Loucy (cell line): Measurements from ENCODE around the gene CRYBA4.

Source experiments
- H2AFZ ChIP-seq: fragments of 200-600 bp; sonication (generic); 2 replicates; pipeline ENCODE4 v1.6.0; 2016; ENCODE audit warnings: antibody characterized with exemption, mild to moderate bottlenecking, low read length, moderate library complexity
- H3F3A ChIP-seq: fragments of 200-600 bp; 2 replicates; pipeline ENCODE4 v1.6.0; 2016; ENCODE audit warnings: antibody characterized with exemption, low read depth, mild to moderate bottlenecking
- H3K27me3 ChIP-seq: fragments of 200-600 bp; sonication (generic); 2 replicates; pipeline ENCODE4 v1.6.1; 2014; ENCODE audit warnings: low read length, mild to moderate bottlenecking; ENCODE audit not compliant: insufficient read depth, poor library complexity, severe bottlenecking
- H3K36me3 ChIP-seq: fragments of 200-600 bp; sonication (generic); 2 replicates; pipeline ENCODE4 v1.6.1; 2016; ENCODE audit warnings: low read length; ENCODE audit not compliant: insufficient read depth
- H3K4me1 ChIP-seq: fragments of 200-600 bp; sonication (generic); 2 replicates; pipeline ENCODE4 v1.5.1; 2014; ENCODE audit warnings: low read length, mild to moderate bottlenecking; ENCODE audit not compliant: insufficient read depth, poor library complexity, severe bottlenecking
- H3K4me2 ChIP-seq: fragments of 200-600 bp; sonication (generic); 2 replicates; pipeline ENCODE4 v1.6.0; 2014; ENCODE audit warnings: antibody characterized with exemption, low read length, low read depth, mild to moderate bottlenecking; ENCODE audit not compliant: poor library complexity, severe bottlenecking
- H3K4me3 ChIP-seq: fragments of 200-600 bp; sonication (generic); 2 replicates; pipeline ENCODE4 v1.5.1; 2014; ENCODE audit warnings: low read length, mild to moderate bottlenecking, mixed read lengths; ENCODE audit not compliant: poor library complexity, severe bottlenecking
- H3K79me2 ChIP-seq: fragments of 200-600 bp; sonication (generic); 2 replicates; pipeline ENCODE4 v1.6.1; 2014; ENCODE audit warnings: low read length; ENCODE audit not compliant: insufficient read depth
- H3K9ac ChIP-seq: fragments of 200-600 bp; sonication (generic); 2 replicates; pipeline ENCODE4 v1.6.0; 2014; ENCODE audit warnings: mild to moderate bottlenecking, low read depth, low read length, moderate library complexity; ENCODE audit not compliant: poor library complexity, severe bottlenecking
- H3K9me2 ChIP-seq: fragments of 200-600 bp; sonication (generic); replicated peaks from 2 replicates; pipeline ENCODE4 v1.6.1; 2016; ENCODE audit warnings: low read depth, low read length, mixed read lengths
- H3K9me3 ChIP-seq: fragments of 200-600 bp; sonication (generic); 2 replicates; pipeline ENCODE4 v1.6.1; 2014; ENCODE audit warnings: mild to moderate bottlenecking, antibody characterized with exemption, low read length, low read depth; ENCODE audit not compliant: insufficient read depth
- H4K20me1 ChIP-seq: fragments of 200-600 bp; sonication (generic); 2 replicates; pipeline ENCODE4 v1.6.0; 2014; ENCODE audit warnings: antibody characterized with exemption, low read length, mild to moderate bottlenecking; ENCODE audit not compliant: insufficient read depth, poor library complexity, severe bottlenecking
- EZH2phosphoT487 ChIP-seq: fragments of 200-600 bp; IDR thresholded peaks from 2 replicates; pipeline ENCODE4 v1.6.1; 2018; ENCODE audit warnings: antibody characterized with exemption, mild to moderate bottlenecking, moderate library complexity, borderline replicate concordance
- TF ChIP-seq, protein P1 (sequence below): fragments of 200-600 bp; sonication (generic); conservative IDR thresholded peaks from 2 replicates; pipeline ENCODE4 v1.5.1; 2014; ENCODE audit warnings: mild to moderate bottlenecking, antibody characterized with exemption, low read length

The CRYBA4 gene

DNA sequence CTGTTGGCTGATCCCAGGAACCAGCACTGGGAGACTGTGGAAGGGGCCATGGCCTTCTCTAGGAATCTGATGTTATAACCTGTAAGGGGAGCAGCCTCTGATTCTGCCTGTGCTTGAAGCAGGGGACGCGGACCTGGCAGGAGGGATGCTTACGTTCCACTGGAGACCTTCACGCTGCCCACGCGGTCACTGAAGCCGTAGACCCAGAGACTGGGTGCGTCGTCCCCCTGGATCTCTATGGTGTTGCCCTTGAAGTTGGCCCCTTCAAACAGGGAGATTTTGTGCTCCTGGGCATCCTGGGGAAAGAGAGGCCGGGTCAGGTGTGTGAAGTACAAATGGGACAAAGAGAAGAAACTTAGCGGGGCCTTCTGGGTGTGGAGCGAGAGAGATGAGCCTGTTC is 20.0 kb upstream of the CRYBA4 start:
- Histone ChIP-seq H2AFZ (no peak overlapping the region), H3K9me2 (no peaks in the 10 kb centered on the region), H3K27me3 (no peaks in the 10 kb centered on the region), H3K4me2 (no peak overlapping the region), H3F3A (no peaks in the 10 kb centered on the region), H3K4me3 (no peak overlapping the region), H3K4me1 (peaks cover 4% of the 10 kb centered on the region), H4K20me1 (no peaks in the 10 kb centered on the region), H3K36me3 (no peaks in the 10 kb centered on the region), H3K9me3 (no peaks in the 10 kb centered on the region), H3K9ac (no peak overlapping the region), H3K79me2 (no peaks in the 10 kb centered on the region)
- TF ChIP-seq, protein P1, sequence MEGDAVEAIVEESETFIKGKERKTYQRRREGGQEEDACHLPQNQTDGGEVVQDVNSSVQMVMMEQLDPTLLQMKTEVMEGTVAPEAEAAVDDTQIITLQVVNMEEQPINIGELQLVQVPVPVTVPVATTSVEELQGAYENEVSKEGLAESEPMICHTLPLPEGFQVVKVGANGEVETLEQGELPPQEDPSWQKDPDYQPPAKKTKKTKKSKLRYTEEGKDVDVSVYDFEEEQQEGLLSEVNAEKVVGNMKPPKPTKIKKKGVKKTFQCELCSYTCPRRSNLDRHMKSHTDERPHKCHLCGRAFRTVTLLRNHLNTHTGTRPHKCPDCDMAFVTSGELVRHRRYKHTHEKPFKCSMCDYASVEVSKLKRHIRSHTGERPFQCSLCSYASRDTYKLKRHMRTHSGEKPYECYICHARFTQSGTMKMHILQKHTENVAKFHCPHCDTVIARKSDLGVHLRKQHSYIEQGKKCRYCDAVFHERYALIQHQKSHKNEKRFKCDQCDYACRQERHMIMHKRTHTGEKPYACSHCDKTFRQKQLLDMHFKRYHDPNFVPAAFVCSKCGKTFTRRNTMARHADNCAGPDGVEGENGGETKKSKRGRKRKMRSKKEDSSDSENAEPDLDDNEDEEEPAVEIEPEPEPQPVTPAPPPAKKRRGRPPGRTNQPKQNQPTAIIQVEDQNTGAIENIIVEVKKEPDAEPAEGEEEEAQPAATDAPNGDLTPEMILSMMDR: no peak
- no peak for TF ChIP-seq EZH2phosphoT487

DNA sequence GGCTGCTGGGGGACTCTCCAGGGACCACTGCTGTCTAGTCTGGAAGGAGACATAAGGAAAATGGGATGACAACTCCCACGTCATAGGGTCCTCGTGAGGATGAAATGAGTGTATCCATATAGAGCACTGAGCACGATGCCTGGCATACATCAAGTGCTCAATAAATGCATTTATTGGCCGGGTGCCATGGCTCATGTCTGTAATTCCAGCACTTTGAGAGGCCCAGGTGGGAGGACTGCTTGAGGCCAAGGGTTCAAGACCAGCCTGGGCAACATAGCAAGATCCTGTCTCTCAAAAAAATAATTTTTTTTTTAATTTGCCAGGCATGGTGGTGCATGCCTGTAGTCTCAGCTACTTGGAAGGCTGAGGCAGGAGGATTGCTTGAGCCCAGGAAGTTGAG is 19.6 kb upstream of the CRYBA4 start:
- Histone ChIP-seq H3K27me3 (no peaks in the 10 kb centered on the region), H3K79me2 (no peaks in the 10 kb centered on the region), H3K36me3 (no peaks in the 10 kb centered on the region), H3K4me2 (no peak overlapping the region), H3K4me3 (no peak overlapping the region), H3K9me3 (no peaks in the 10 kb centered on the region), H3F3A (no peaks in the 10 kb centered on the region), H4K20me1 (no peaks in the 10 kb centered on the region), H3K4me1 (peaks cover 4% of the 10 kb centered on the region), H2AFZ (no peak overlapping the region), H3K9me2 (no peaks in the 10 kb centered on the region), H3K9ac (no peak overlapping the region)
- no peak for TF ChIP-seq EZH2phosphoT487
- TF ChIP-seq, protein P1: no peak

DNA sequence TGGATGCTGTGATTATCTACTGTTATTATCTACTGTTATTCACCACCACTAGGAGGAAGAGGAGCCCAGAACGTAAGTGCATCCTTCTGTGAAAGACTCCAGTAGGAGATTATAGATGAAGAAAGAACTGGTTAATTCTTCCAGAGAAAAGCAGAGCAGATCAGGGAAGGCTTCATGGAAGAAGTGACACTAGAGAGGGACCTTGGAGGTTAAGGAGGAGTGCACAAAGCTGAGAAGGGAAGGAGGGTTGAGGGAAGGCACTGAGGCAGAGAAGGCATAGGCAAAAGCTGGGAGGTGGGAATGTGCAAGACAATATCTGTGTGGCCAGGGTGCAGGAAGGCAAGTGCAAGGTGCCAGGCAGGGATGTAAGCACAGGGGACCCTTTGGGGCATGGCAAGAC is 17.4 kb upstream of the CRYBA4 start:
- Histone ChIP-seq H3K4me2 (no peak overlapping the region), H3K36me3 (no peaks in the 10 kb centered on the region), H3K27me3 (no peaks in the 10 kb centered on the region), H3K9me2 (no peaks in the 10 kb centered on the region), H4K20me1 (no peaks in the 10 kb centered on the region), H3K9me3 (no peaks in the 10 kb centered on the region), H3F3A (no peaks in the 10 kb centered on the region), H3K4me1 (peaks cover 4% of the 10 kb centered on the region), H2AFZ (no peak overlapping the region), H3K4me3 (no peak overlapping the region), H3K9ac (no peak overlapping the region), H3K79me2 (no peaks in the 10 kb centered on the region)
- no peak for TF ChIP-seq EZH2phosphoT487
- TF ChIP-seq, protein P1: no peak
